Activated CD4-positive, alpha-beta memory T cell treated with anti-CD3 and anti-CD28 coated beads for 36 hours (primary cell): ENCODE data around the gene VPS4B. TPM values are rescaled to one million over a fixed set of nuclear protein-coding genes. Genes with fewer than 3 reads are reported as not detected.
"Not testable (repeated sequence)": the region's sequence is repeated elsewhere in the genome, so short reads cannot be mapped to it uniquely, and the experiment has no call there.

Experiments used
- CTCF ChIA-PET: fragments of 350-600 bp; sonication (Branson Sonifier 250); formaldehyde crosslinking; loops from one replicate; lab custom pipeline; 2021; ENCODE audit warnings: antibody characterized with exemption, inconsistent platforms; lab: Charles Lee
- POLR2A ChIA-PET: fragments of 350-600 bp; sonication (Branson Sonifier 250); formaldehyde crosslinking; loops from one replicate; lab custom pipeline; 2021; ENCODE audit warnings: antibody characterized with exemption; lab: Charles Lee
- DNase-seq: peaks from one replicate; pipeline ENCODE4 v3.0.0-alpha.2; 2020
- H3K27ac Mint-ChIP-seq: one replicate; pipeline ENCODE4 v1.8.0; 2021; ENCODE audit warnings: mixed read lengths
- H3K27me3 Mint-ChIP-seq: one replicate; pipeline ENCODE4 v1.8.0; 2021; ENCODE audit warnings: mixed read lengths
- H3K36me3 Mint-ChIP-seq: one replicate; pipeline ENCODE4 v1.8.0; 2021; ENCODE audit warnings: mixed read lengths
- H3K4me1 Mint-ChIP-seq: one replicate; pipeline ENCODE4 v1.8.0; 2021; ENCODE audit warnings: low read depth, mixed read lengths
- H3K4me3 Mint-ChIP-seq: one replicate; pipeline ENCODE4 v1.8.0; 2021; ENCODE audit warnings: mild to moderate bottlenecking, mixed read lengths
- H3K9me3 Mint-ChIP-seq: one replicate; pipeline ENCODE4 v1.8.0; 2021; ENCODE audit warnings: mixed read lengths
- intact Hi-C: fragments of 100-400 bp; cut with micrococcal nuclease; formaldehyde crosslinking; loops from one replicate; pipeline ENCODE4 v1.15.1; 2023
- total RNA-seq, 2 experiments: library from RNA; stranded (reverse); gene quantifications; one replicate each; pipeline ENCODE4 v1.2.3, GENCODE V29; 2021

The VPS4B gene
- 10 to 100 TPM; 41.7 to 43.3 TPM for total RNA-seq

GRCh38 chr18:63422087-63422863 is at the start of gene VPS4B:
VPS4B (minus strand) TSS chr18:63422476; CDS start chr18:63422259, 217 bp downstream.
- Mint-ChIP-seq H3K4me1 (peaks cover 33% of the 10 kb centered on the region), H3K4me3 (peak within 1 kb of the TSS; percentile 95), H3K27ac (peak within 1 kb of the TSS; percentile 97), H3K27me3 (peaks cover 5% of the 10 kb centered on the region), H3K9me3 (no peaks in the 10 kb centered on the region), H3K36me3 (peaks cover 3% of the 10 kb centered on the region)
- peak; percentile 100 for DNase-seq
- POLR2A ChIA-PET, result interaction anchor here (0.6 to 2.0 kb wide), 5 partner anchors 11 to 76 kb away, joined by 3 to 13 read pairs (median 4); partner anchors contain the start of gene KDSR
- intact Hi-C loops, result loop anchor here (1.0 to 5.0 kb wide), 13 partner anchors 11 to 1235 kb away; partner anchors contain the start of genes KDSR, PHLPP1, PIGN and RELCH
- CTCF ChIA-PET, result interaction anchor here (0.6 to 1.6 kb wide), 3 partner anchors 17 to 405 kb away, joined by 3 to 6 read pairs (median 4); no protein-coding TSS in a partner anchor

GRCh38 chr18:63470751-63471150 is 48.5 kb upstream of the VPS4B start:
- H3K9me3 Mint-ChIP-seq, result no peaks in the 10 kb centered on the region
- intact Hi-C loops, result no loop called here
- no peaks in the 10 kb centered on the region for H3K4me1 Mint-ChIP-seq
- no peak for DNase-seq
- no peak overlapping the region for H3K27ac Mint-ChIP-seq
- H3K27me3 Mint-ChIP-seq, result peaks cover 3% of the 10 kb centered on the region
- H3K4me3 Mint-ChIP-seq, result no peak overlapping the region
- no peaks in the 10 kb centered on the region for H3K36me3 Mint-ChIP-seq
- CTCF ChIA-PET, result no interaction called here
- POLR2A ChIA-PET, result no interaction called here

GRCh38 chr18:63468575-63468974 is 46.3 kb upstream of the VPS4B start:
- ChIA-PET CTCF (no interaction called here), POLR2A (no interaction called here)
- Mint-ChIP-seq H3K36me3 (no peaks in the 10 kb centered on the region), H3K27ac (no peak overlapping the region), H3K9me3 (no peaks in the 10 kb centered on the region), H3K4me3 (no peak overlapping the region), H3K4me1 (peaks cover 8% of the 10 kb centered on the region), H3K27me3 (peaks cover 3% of the 10 kb centered on the region)
- intact Hi-C loops, result no loop called here
- DNase-seq, result no peak

- ChIA-PET POLR2A (no interaction called here), CTCF (no interaction called here)
- Mint-ChIP-seq H3K36me3 (no peaks in the 10 kb centered on the region), H3K4me1 (peaks cover 8% of the 10 kb centered on the region), H3K4me3 (no peak overlapping the region), H3K27me3 (peaks cover 5% of the 10 kb centered on the region), H3K9me3 (no peaks in the 10 kb centered on the region), H3K27ac (no peak overlapping the region)
- intact Hi-C loops, result no loop called here
- no peak for DNase-seq
Observed at GRCh38 chr18:63467699-63468098, 45.4 kb upstream of the VPS4B start.

DNA sequence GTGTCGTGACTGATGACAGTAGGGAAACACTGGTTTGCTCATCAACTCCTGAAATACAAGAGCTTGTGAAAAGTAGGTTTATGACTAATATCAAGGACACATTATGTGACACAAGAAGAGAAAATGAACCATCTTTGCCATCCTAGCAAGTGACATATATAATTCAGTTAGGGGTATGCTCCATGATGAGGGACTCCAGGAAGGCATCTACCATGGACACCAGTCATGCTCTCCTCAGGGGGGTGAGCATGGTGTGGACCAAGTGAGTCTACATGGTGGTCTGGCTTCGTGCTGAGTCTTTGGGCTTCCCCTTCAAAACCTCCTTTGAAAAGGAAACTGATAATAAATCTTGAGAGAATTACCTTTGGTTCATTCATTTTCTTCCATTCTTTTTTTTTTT is 42.8 kb upstream of the VPS4B start:
- H3K36me3 Mint-ChIP-seq, result no peaks in the 10 kb centered on the region
- CTCF ChIA-PET, result interaction anchor here (0.6 kb wide), 1 partner anchor 141 kb away, joined by 3 read pairs; no protein-coding TSS in a partner anchor
- peaks cover 8% of the 10 kb centered on the region for H3K4me1 Mint-ChIP-seq
- intact Hi-C loops, result no loop called here
- H3K27ac Mint-ChIP-seq, result peak overlapping the region; percentile 34
- POLR2A ChIA-PET, result no interaction called here
- H3K27me3 Mint-ChIP-seq, result peaks cover 9% of the 10 kb centered on the region
- no peak overlapping the region for H3K4me3 Mint-ChIP-seq
- peak; percentile 18 for DNase-seq
- no peaks in the 10 kb centered on the region for H3K9me3 Mint-ChIP-seq

GRCh38 chr18:63464434-63464833 is 42.2 kb upstream of the VPS4B start:
- CTCF ChIA-PET, result interaction anchor here (0.6 kb wide), 1 partner anchor 141 kb away, joined by 3 read pairs; no protein-coding TSS in a partner anchor
- H3K9me3 Mint-ChIP-seq, result no peaks in the 10 kb centered on the region
- peaks cover 8% of the 10 kb centered on the region for H3K4me1 Mint-ChIP-seq
- no peaks in the 10 kb centered on the region for H3K36me3 Mint-ChIP-seq
- intact Hi-C loops, result no loop called here
- no peak overlapping the region for H3K4me3 Mint-ChIP-seq
- no peak overlapping the region for H3K27ac Mint-ChIP-seq
- peaks cover 9% of the 10 kb centered on the region for H3K27me3 Mint-ChIP-seq
- DNase-seq, result no peak
- POLR2A ChIA-PET, result no interaction called here

DNA sequence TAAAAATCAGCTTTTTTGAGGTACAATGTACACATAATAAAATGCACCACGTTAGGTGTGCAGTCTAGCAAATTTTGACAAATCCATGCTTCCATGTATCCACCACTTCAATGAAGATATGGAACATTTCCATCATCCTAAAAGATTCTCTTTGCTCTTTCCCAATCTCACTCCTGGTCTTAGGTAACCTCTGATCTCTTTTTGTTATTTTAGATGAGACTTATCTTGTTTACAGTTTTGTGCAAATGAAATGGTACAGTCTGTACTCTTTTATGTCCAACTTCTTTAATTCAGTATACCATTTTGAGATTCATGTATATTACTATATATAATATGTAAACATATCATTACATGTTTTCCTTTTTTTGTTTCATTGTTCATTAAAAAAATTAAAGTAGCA is 38.1 kb upstream of the VPS4B start:
- CTCF ChIA-PET, result interaction anchor here (0.6 kb wide), 1 partner anchor 14 kb away, joined by 3 read pairs; no protein-coding TSS in a partner anchor
- Mint-ChIP-seq H3K4me3 (no peak overlapping the region), H3K9me3 (no peaks in the 10 kb centered on the region), H3K27ac (no peak overlapping the region), H3K27me3 (peaks cover 12% of the 10 kb centered on the region), H3K4me1 (peaks cover 8% of the 10 kb centered on the region), H3K36me3 (no peaks in the 10 kb centered on the region)
- no peak for DNase-seq
- POLR2A ChIA-PET, result no interaction called here
- intact Hi-C loops, result no loop called here

DNA sequence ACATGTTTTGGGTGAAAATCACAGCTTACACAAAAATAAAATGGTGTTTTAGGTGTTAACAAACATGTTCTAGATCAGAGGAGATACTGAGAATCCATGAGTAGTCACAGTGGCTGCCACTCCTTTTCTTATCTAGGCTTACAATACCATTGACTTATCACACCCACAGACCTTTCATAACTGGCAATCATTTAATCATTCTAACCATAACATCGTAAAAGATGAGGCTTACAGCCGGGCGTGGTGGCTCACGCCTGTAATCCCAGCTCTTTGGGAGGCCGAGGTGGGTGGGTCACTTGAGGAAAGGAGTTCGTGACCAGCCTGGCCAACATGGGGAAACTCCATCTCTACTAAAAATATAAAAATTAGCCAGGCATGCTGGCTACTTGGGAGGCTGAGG is 35.7 kb upstream of the VPS4B start:
- peaks cover 9% of the 10 kb centered on the region for H3K27me3 Mint-ChIP-seq
- H3K4me1 Mint-ChIP-seq, result no peaks in the 10 kb centered on the region
- intact Hi-C loops, result no loop called here
- DNase-seq, result no peak
- no peak overlapping the region for H3K4me3 Mint-ChIP-seq
- POLR2A ChIA-PET, result no interaction called here
- no peaks in the 10 kb centered on the region for H3K9me3 Mint-ChIP-seq
- H3K27ac Mint-ChIP-seq, result no peak overlapping the region
- H3K36me3 Mint-ChIP-seq, result no peaks in the 10 kb centered on the region
- CTCF ChIA-PET, result interaction anchor here (1.3 kb wide), 1 partner anchor 18 kb away, joined by 3 read pairs; no protein-coding TSS in a partner anchor

DNA sequence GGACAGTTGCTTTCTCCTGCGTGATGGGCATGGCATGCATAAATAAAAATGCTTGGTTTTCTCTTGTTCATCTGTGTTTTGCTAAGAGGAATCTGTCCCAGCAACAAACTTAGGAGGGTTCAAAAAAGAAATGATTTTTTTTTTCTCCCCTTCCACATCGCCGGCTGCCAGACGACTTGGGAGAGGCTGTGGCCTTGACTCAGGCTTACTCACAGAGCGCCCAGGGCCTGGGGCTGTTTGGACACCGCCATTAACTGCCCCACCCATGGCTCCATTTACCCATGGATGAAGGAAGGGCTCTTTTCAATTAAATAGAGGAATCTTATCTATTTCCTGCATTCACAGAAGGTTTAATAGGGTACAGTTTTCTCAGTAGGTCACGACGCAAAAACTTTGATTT is 32.2 kb upstream of the VPS4B start:
- Mint-ChIP-seq H3K4me3 (no peak overlapping the region), H3K27ac (no peak overlapping the region), H3K36me3 (no peaks in the 10 kb centered on the region), H3K4me1 (no peaks in the 10 kb centered on the region), H3K27me3 (peaks cover 6% of the 10 kb centered on the region), H3K9me3 (no peaks in the 10 kb centered on the region)
- intact Hi-C loops, result no loop called here
- CTCF ChIA-PET, result interaction anchor here (1.3 kb wide), 1 partner anchor 16 kb away, joined by 3 read pairs; no protein-coding TSS in a partner anchor
- POLR2A ChIA-PET, result no interaction called here
- DNase-seq, result no peak

- DNase-seq, H3K4me3 Mint-ChIP-seq, H3K27ac Mint-ChIP-seq, intact Hi-C loops, H3K27me3 Mint-ChIP-seq, H3K9me3 Mint-ChIP-seq, POLR2A ChIA-PET, H3K4me1 Mint-ChIP-seq, H3K36me3 Mint-ChIP-seq: not testable (repeated sequence)
- CTCF ChIA-PET, result interaction anchor here (0.7 kb wide), 1 partner anchor 13 kb away, joined by 3 read pairs; no protein-coding TSS in a partner anchor
Observed at GRCh38 chr18:63452751-63453150, 30.5 kb upstream of the VPS4B start.

DNA sequence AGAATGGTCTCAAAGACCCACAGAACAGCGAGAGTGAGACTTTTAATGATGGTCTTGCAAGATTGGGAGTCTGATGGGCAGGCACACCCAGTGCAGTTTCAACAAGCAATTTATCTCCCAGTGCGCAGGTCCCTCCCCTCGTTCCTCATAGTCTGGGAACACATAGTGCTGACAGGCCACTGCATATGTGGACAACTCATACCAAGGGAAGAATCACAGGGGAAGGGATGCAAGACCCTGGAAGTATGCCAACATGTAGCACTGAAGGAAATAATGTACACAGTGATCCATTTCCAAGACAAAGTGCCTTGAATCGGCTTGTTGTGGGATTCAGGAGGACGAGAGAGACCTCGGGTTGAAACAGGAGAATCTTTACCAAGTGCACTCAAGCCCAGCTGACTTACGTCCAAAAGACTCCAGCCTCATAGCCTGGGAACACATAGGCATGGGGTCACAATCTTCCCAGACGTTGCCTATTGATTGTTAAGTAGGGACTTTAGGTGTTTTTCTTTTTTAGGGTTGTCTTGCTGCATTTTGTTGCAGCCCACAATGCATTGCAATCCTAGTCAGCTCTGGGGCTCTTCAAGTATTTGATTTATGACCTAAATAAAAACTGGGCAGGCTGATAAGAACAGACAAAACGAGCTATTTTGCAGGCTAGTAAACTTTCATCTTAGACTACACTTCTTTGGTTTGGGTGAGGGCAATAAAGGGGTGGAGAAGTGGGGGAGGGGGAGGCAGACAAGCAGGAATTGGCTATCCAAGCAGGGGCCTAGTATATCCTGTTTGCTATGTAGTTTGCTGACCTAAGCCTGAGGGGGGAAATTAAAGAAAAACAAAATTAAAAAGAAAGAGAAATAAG is 29.8 kb upstream of the VPS4B start:
- Mint-ChIP-seq H3K36me3 (no peaks in the 10 kb centered on the region), H3K27me3 (no peaks in the 10 kb centered on the region), H3K27ac (no peak overlapping the region), H3K4me1 (no peaks in the 10 kb centered on the region), H3K9me3 (no peaks in the 10 kb centered on the region), H3K4me3 (no peak overlapping the region)
- POLR2A ChIA-PET, result no interaction called here
- DNase-seq, result no peak
- CTCF ChIA-PET, result interaction anchor here (0.7 kb wide), 1 partner anchor 13 kb away, joined by 3 read pairs; no protein-coding TSS in a partner anchor
- intact Hi-C loops, result no loop called here

- Mint-ChIP-seq H3K9me3 (no peaks in the 10 kb centered on the region), H3K4me1 (no peaks in the 10 kb centered on the region)
- CTCF ChIA-PET, result no interaction called here
Observed at GRCh38 chr18:63449426-63449825, 27.1 kb upstream of the VPS4B start.

More at GRCh38 chr18:63449426-63449825, 27.1 kb upstream of the VPS4B start:
- intact Hi-C loops, result no loop called here
- Mint-ChIP-seq H3K27me3 (no peaks in the 10 kb centered on the region), H3K4me3 (no peak overlapping the region), H3K36me3 (no peaks in the 10 kb centered on the region), H3K27ac (no peak overlapping the region)
- POLR2A ChIA-PET, result no interaction called here
- no peak for DNase-seq
